Left ventricle myocardium inferior (tissue), 1 donor: ENCODE measurements around the gene HCAR3. TPM values are rescaled to one million over a fixed set of nuclear protein-coding genes. Genes with fewer than 3 reads are reported as not detected.
"Not testable (repeated sequence)": the region's sequence is repeated elsewhere in the genome, so short reads cannot be mapped to it uniquely, and the experiment has no call there.

Source experiments
- DNase-seq: peaks from one replicate; pipeline ENCODE4 v3.0.0-alpha.2; 2020
- H3K27ac ChIP-seq: fragments of 200-600 bp; replicated peaks from 2 replicates; pipeline ENCODE4 v1.8.0; 2021
- H3K27me3 ChIP-seq: fragments of 200-600 bp; 2 replicates; pipeline ENCODE4 v1.8.0; 2021; ENCODE audit warnings: low read depth
- H3K36me3 ChIP-seq: fragments of 200-600 bp; 2 replicates; pipeline ENCODE4 v1.8.0; 2021
- H3K4me1 ChIP-seq: fragments of 200-600 bp; 2 replicates; pipeline ENCODE4 v1.8.0; 2021
- H3K4me3 ChIP-seq: fragments of 200-600 bp; 2 replicates; pipeline ENCODE4 v1.8.0; 2021; ENCODE audit warnings: mild to moderate bottlenecking, moderate library complexity
- H3K9me3 ChIP-seq: fragments of 200-600 bp; replicated peaks from 2 replicates; pipeline ENCODE4 v1.8.0; 2021
- CTCF ChIP-seq: fragments of 200-600 bp; IDR thresholded peaks from 2 replicates; pipeline ENCODE4 v1.8.0; 2021; ENCODE audit warnings: antibody characterized with exemption, mild to moderate bottlenecking, borderline replicate concordance
- intact Hi-C: fragments of 100-400 bp; cut with micrococcal nuclease; formaldehyde crosslinking; loops from one replicate; pipeline ENCODE4 v1.11.0; 2022
- long read RNA-seq: library from polyadenylated mRNA; unstranded; transcript quantifications from one replicate; pipeline ENCODE4 v2.0.0, GENCODE V29; 2021
- total RNA-seq: library from RNA; stranded (reverse); fragmentation: NEBNext Ultra II Directional; extraction: Animal tissue kit (Norgen Biotek cat#: 25700); gene quantifications from one replicate; pipeline ENCODE4 v1.2.1, GENCODE V29; 2021
- donor health status: DM: no; HTN: yes; CAD: no; lungs with severe emphysema.

HCAR3 gene
- not detected for total RNA-seq
- long read RNA-seq, result 0 reads

- H3K27ac ChIP-seq, H3K9me3 ChIP-seq, H3K4me1 ChIP-seq, H3K4me3 ChIP-seq, DNase-seq, intact Hi-C loops, H3K27me3 ChIP-seq, H3K36me3 ChIP-seq: not testable (repeated sequence)
Observed at GRCh38 chr12:122716658-122717057, at the start of gene HCAR3. TSS of gene HCAR3 (minus strand) at chr12:122716811. CDS start at chr12:122716737, 74 bp downstream.

GRCh38 chr12:122757568-122757967 lies 41.0 kb upstream of the HCAR3 start:
- Histone ChIP-seq H3K27me3 (no peaks in the 10 kb centered on the region), H3K27ac (no peak overlapping the region), H3K4me1 (peaks cover 15% of the 10 kb centered on the region), H3K36me3 (peaks cover 63% of the 10 kb centered on the region), H3K4me3 (no peak overlapping the region), H3K9me3 (no peaks in the 10 kb centered on the region)
- no peak for TF ChIP-seq CTCF
- no peak for DNase-seq
- intact Hi-C loops, result no loop called here

- intact Hi-C loops, result no loop called here
- no peaks in the 10 kb centered on the region for H3K9me3 ChIP-seq
- H3K4me3 ChIP-seq, result no peak overlapping the region
- TF ChIP-seq CTCF, result no peak
- DNase-seq, result no peak
- H3K27ac ChIP-seq, result no peak overlapping the region
- peaks cover 21% of the 10 kb centered on the region for H3K4me1 ChIP-seq
- peaks cover 44% of the 10 kb centered on the region for H3K36me3 ChIP-seq
- H3K27me3 ChIP-seq, result no peaks in the 10 kb centered on the region
Observed at GRCh38 chr12:122754790-122755189, 38.2 kb upstream of the HCAR3 start.

- Histone ChIP-seq H3K27me3 (no peaks in the 10 kb centered on the region), H3K9me3 (no peaks in the 10 kb centered on the region), H3K27ac (peak overlapping the region; percentile 90), H3K4me1 (peaks cover 21% of the 10 kb centered on the region), H3K4me3 (peak overlapping the region; percentile 96), H3K36me3 (peaks cover 34% of the 10 kb centered on the region)
- no peak for TF ChIP-seq CTCF
- intact Hi-C loops, result no loop called here
- DNase-seq, result no peak
Observed at GRCh38 chr12:122753319-122753650, 36.7 kb upstream of the HCAR3 start.

GRCh38 chr12:122752464-122753318 lies 36.1 kb upstream of the HCAR3 start, which contains the start of gene DENR:
TSS of gene DENR (plus strand) at chr12:122752824. CDS start at chr12:122753702, 878 bp downstream.
- intact Hi-C loops, result no loop called here
- Histone ChIP-seq H3K27ac (peak within 1 kb of the TSS; percentile 90), H3K27me3 (no peaks in the 10 kb centered on the region), H3K9me3 (no peaks in the 10 kb centered on the region), H3K4me3 (peak within 1 kb of the TSS; percentile 96), H3K36me3 (peaks cover 28% of the 10 kb centered on the region), H3K4me1 (peaks cover 21% of the 10 kb centered on the region)
- DNase-seq, result peak; percentile 97
- peak; percentile 80 for TF ChIP-seq CTCF

- intact Hi-C loops, H3K9me3 ChIP-seq: not testable (repeated sequence)
Observed at GRCh38 chr12:122750781-122751515, 34.3 kb upstream of the HCAR3 start.

More at GRCh38 chr12:122750781-122751515, 34.3 kb upstream of the HCAR3 start:
- peaks cover 21% of the 10 kb centered on the region for H3K4me1 ChIP-seq
- not testable (repeated sequence) for H3K4me3 ChIP-seq, H3K27me3 ChIP-seq, H3K27ac ChIP-seq, DNase-seq
- peaks cover 12% of the 10 kb centered on the region for H3K36me3 ChIP-seq
